Endodermal cell (in vitro differentiated cells): Measurements from ENCODE around the gene PTPRN2. TPM values are rescaled to one million over a fixed set of nuclear protein-coding genes. Genes with fewer than 3 reads are reported as not detected.

Experiments
- DNase-seq: peaks from one replicate; pipeline ENCODE4 v3.0.0-alpha.2; 2017
- H3K27ac ChIP-seq: 2 replicates; pipeline ENCODE4 v1.5.1; 2013; ENCODE audit warnings: mild to moderate bottlenecking, low read depth, low read length, moderate library complexity
- H3K27me3 ChIP-seq: 2 replicates; pipeline ENCODE4 v1.6.1; 2013; ENCODE audit warnings: mild to moderate bottlenecking, low read length, moderate library complexity; ENCODE audit not compliant: insufficient read depth, control insufficient read depth, poor library complexity, severe bottlenecking
- H3K36me3 ChIP-seq: 2 replicates; pipeline ENCODE4 v1.7.0; 2013; ENCODE audit warnings: mild to moderate bottlenecking, low read length, moderate library complexity; ENCODE audit not compliant: control insufficient read depth, insufficient read depth
- H3K4me1 ChIP-seq: one replicate; pipeline ENCODE4 v1.7.0; 2013; ENCODE audit warnings: low read length; ENCODE audit not compliant: control insufficient read depth, insufficient read depth
- H3K4me3 ChIP-seq: 2 replicates; pipeline ENCODE4 v1.5.1; 2013; ENCODE audit warnings: mild to moderate bottlenecking, low read length, moderate library complexity
- H3K9ac ChIP-seq: 2 replicates; pipeline ENCODE4 v1.6.1; 2013; ENCODE audit warnings: mild to moderate bottlenecking, low read length, moderate library complexity; ENCODE audit not compliant: poor library complexity, severe bottlenecking; ENCODE audit errors: extremely low read depth
- H3K9me3 ChIP-seq: 2 replicates; pipeline ENCODE4 v1.6.1; 2013; ENCODE audit warnings: mild to moderate bottlenecking, low read length, moderate library complexity; ENCODE audit not compliant: control insufficient read depth
- H3K27ac Mint-ChIP-seq: 2 replicates; pipeline ENCODE4 v1.8.0; 2020; ENCODE audit warnings: mixed read lengths
- H3K27me3 Mint-ChIP-seq: 2 replicates; pipeline ENCODE4 v1.8.0; 2021; ENCODE audit warnings: mild to moderate bottlenecking, mixed read lengths; ENCODE audit not compliant: insufficient read depth
- H3K36me3 Mint-ChIP-seq: 2 replicates; pipeline ENCODE4 v1.8.0; 2020; ENCODE audit warnings: low read depth, mixed read lengths
- H3K4me1 Mint-ChIP-seq: 2 replicates; pipeline ENCODE4 v1.8.0; 2020; ENCODE audit warnings: mixed read lengths
- H3K4me3 Mint-ChIP-seq: 2 replicates; pipeline ENCODE4 v1.8.0; 2020; ENCODE audit warnings: mild to moderate bottlenecking, moderate library complexity, mixed read lengths
- H3K9me3 Mint-ChIP-seq: 2 replicates; pipeline ENCODE4 v1.8.0; 2020; ENCODE audit warnings: mild to moderate bottlenecking, mixed read lengths
- CTCF ChIP-seq: fragments of 200-600 bp; sonication (generic); conservative IDR thresholded peaks from 2 replicates; pipeline ENCODE4 v1.5.0; 2021; ENCODE audit warnings: antibody characterized with exemption, mild to moderate bottlenecking
- WGBS, 2 experiments: methylation state at CpG; one replicate each; pipeline versions ENCODE4 v1.1.5 to v1.1.7; 2013; ENCODE audit warnings: missing lambda C conversion rate in 2 of 2, mixed read lengths in 1 of 2; ENCODE audit not compliant: insufficient coverage in 1 of 2, insufficient read length in 1 of 2; 5-methylcytosine and 5-hydroxymethylcytosine counted together
- total RNA-seq, 2 donors: library from RNA; stranded (reverse); fragmentation: NEBNext Ultra II Directional in 1 of 2; extraction: Animal tissue kit (Norgen Biotek cat#: 25700) in 1 of 2; gene quantifications; 2 replicates in 1 of 2; 3 replicates in 1 of 2; pipeline ENCODE4 v1.2.1, GENCODE V29; 2021

PTPRN2 gene
- total RNA-seq, 2 donors from 2014 or later: 0.69 to 1.2 TPM

DNA sequence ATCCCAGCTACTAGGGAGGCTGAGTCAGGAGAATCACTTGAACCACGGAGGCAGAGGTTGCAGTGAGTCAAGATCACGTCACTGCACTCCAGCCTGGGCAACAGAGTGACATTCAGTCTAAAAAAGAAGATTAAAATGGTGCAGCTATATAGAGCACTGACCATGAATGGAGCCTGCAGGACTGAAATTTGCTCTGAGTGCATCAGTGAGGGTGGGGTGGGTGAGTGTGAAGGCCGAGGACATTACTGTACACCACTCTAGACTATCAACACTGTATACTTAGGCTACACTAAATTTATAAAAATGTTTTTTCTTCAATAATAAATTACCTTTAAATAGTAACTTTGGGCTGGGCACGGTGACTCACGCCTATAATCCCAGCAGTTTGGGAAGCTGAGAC is 294.7 kb downstream of the PTPRN2 start:
- WGBS, 2 experiments: 53 to 68% methylated on average over 4 of the region's 5 CpGs
- Mint-ChIP-seq H3K27me3 (no peaks in the 10 kb centered on the region), H3K36me3 (peaks cover 2% of the 10 kb centered on the region), H3K4me1 (peaks cover 2% of the 10 kb centered on the region), H3K9me3 (peaks cover 26% of the 10 kb centered on the region), H3K4me3 (no peak overlapping the region), H3K27ac (no peak overlapping the region)
- Histone ChIP-seq H3K36me3 (no peaks in the 10 kb centered on the region), H3K27me3 (no peaks in the 10 kb centered on the region), H3K4me3 (no peak overlapping the region), H3K9ac (no peak overlapping the region), H3K4me1 (no peaks in the 10 kb centered on the region), H3K27ac (no peak overlapping the region), H3K9me3 (peaks cover 84% of the 10 kb centered on the region)
- DNase-seq: no peak
- no peak for TF ChIP-seq CTCF

GRCh38 chr7:158291998-158292397 is 295.6 kb downstream of the PTPRN2 start:
- Histone ChIP-seq H3K9ac (no peak overlapping the region), H3K9me3 (peaks cover 84% of the 10 kb centered on the region), H3K4me1 (no peaks in the 10 kb centered on the region), H3K4me3 (no peak overlapping the region), H3K27me3 (no peaks in the 10 kb centered on the region), H3K27ac (no peak overlapping the region), H3K36me3 (no peaks in the 10 kb centered on the region)
- Mint-ChIP-seq H3K27ac (no peak overlapping the region), H3K4me1 (peaks cover 2% of the 10 kb centered on the region), H3K27me3 (no peaks in the 10 kb centered on the region), H3K4me3 (no peak overlapping the region), H3K9me3 (peaks cover 27% of the 10 kb centered on the region), H3K36me3 (peaks cover 2% of the 10 kb centered on the region)
- no peak for DNase-seq
- no peak for TF ChIP-seq CTCF
- 59 to 69% methylated on average over 3 to 4 of the region's 4 CpGs for WGBS, 2 experiments

- 63 to 67% methylated on average over 4 to 5 of the region's 5 CpGs for WGBS, 2 experiments
- DNase-seq: peak; percentile 17
- H3K9me3 Mint-ChIP-seq: peaks cover 27% of the 10 kb centered on the region
These were observed 297.7 kb downstream of the PTPRN2 start for GRCh38 chr7:158289761-158290523.

More at GRCh38 chr7:158289761-158290523, 297.7 kb downstream of the PTPRN2 start:
- H3K4me1 ChIP-seq: no peaks in the 10 kb centered on the region
- no peaks in the 10 kb centered on the region for H3K36me3 ChIP-seq
- no peak overlapping the region for H3K27ac ChIP-seq
- Mint-ChIP-seq H3K4me3 (no peak overlapping the region), H3K27me3 (no peaks in the 10 kb centered on the region), H3K4me1 (peaks cover 2% of the 10 kb centered on the region), H3K27ac (no peak overlapping the region), H3K36me3 (no peaks in the 10 kb centered on the region)
- TF ChIP-seq CTCF: no peak
- no peaks in the 10 kb centered on the region for H3K27me3 ChIP-seq
- H3K4me3 ChIP-seq: no peak overlapping the region
- peaks cover 90% of the 10 kb centered on the region for H3K9me3 ChIP-seq
- no peak overlapping the region for H3K9ac ChIP-seq
